Fibroblast of skin of abdomen (primary cell): ENCODE data around the gene BIK.
"Not testable (repeated sequence)": the region's sequence is repeated elsewhere in the genome, so short reads cannot be mapped to it uniquely, and the experiment has no call there.

Experiments used
- DNase-seq: peaks from one replicate; pipeline ENCODE4 v3.0.0-alpha.2; 2013

BIK gene

GRCh38 chr22:43136801-43137200 lies 26.3 kb downstream of the BIK start:
- no peak for DNase-seq

- DNase-seq: peak; percentile 72
These were observed 32.5 kb downstream of the BIK start, which contains the start of gene MCAT for GRCh38 chr22:43142880-43143562. MCAT (minus strand) TSS chr22:43143398; CDS start chr22:43143348, 50 bp downstream.

GRCh38 chr22:43144949-43145348 lies 34.4 kb downstream of the BIK start:
- DNase-seq: no peak

GRCh38 chr22:43145371-43145770 lies 34.8 kb downstream of the BIK start:
- not testable (repeated sequence) for DNase-seq

- not testable (repeated sequence) for DNase-seq
These were observed 35.8 kb downstream of the BIK start for GRCh38 chr22:43146332-43146731.

GRCh38 chr22:43147821-43148220 lies 37.3 kb downstream of the BIK start:
- DNase-seq: no peak

GRCh38 chr22:43148581-43148980 lies 38.0 kb downstream of the BIK start:
- no peak for DNase-seq

- DNase-seq: no peak
These were observed 40.2 kb downstream of the BIK start for GRCh38 chr22:43150731-43151206.

GRCh38 chr22:43151251-43152002 lies 40.9 kb downstream of the BIK start, which contains the start of gene TSPO:
TSPO (plus strand) TSS chr22:43151559; CDS start chr22:43159239, 7,680 bp downstream.
- peak; percentile 51 for DNase-seq

GRCh38 chr22:43152003-43152356 lies 41.4 kb downstream of the BIK start:
- DNase-seq: no peak

GRCh38 chr22:43152357-43153071 lies 42.0 kb downstream of the BIK start:
- DNase-seq: peak; percentile 30

GRCh38 chr22:43153899-43154298 lies 43.3 kb downstream of the BIK start:
- DNase-seq: no peak

- no peak for DNase-seq
These were observed 44.5 kb downstream of the BIK start for GRCh38 chr22:43154887-43155536.

- no peak for DNase-seq
These were observed 45.2 kb downstream of the BIK start for GRCh38 chr22:43155789-43156188.

GRCh38 chr22:43156413-43156812 lies 45.9 kb downstream of the BIK start:
- no peak for DNase-seq

GRCh38 chr22:43157874-43158546 lies 47.5 kb downstream of the BIK start:
- no peak for DNase-seq

GRCh38 chr22:43158778-43159483 lies 48.4 kb downstream of the BIK start:
- no peak for DNase-seq

- no peak for DNase-seq
These were observed 49.1 kb downstream of the BIK start for GRCh38 chr22:43159484-43160178.

- no peak for DNase-seq
These were observed 50.1 kb downstream of the BIK start for GRCh38 chr22:43160497-43161126.
